Measurements from ENCODE around the gene ADGB. TPM values are rescaled to one million over a fixed set of nuclear protein-coding genes. Genes with fewer than 3 reads are reported as not detected.

Gene ADGB
- total RNA-seq, 1 donor from 2014 or later, result 6.2 TPM

- intact Hi-C loops (cut with DNase I), result no loop called here
- no peak for TF ChIP-seq CTCF (IDR thresholded peaks at IDR 0.05)
- H3K27ac ChIP-seq, result no peak overlapping the region
- no peak for DNase-seq
- no peak for ATAC-seq
- no peaks in the 10 kb centered on the region for H3K4me1 ChIP-seq
- no peak overlapping the region for H3K4me3 ChIP-seq
- H3K9me3 ChIP-seq, result no peaks in the 10 kb centered on the region
- H3K27me3 ChIP-seq (ENCODE audit: low read depth), result no peaks in the 10 kb centered on the region
- H3K36me3 ChIP-seq, result no peaks in the 10 kb centered on the region
These were observed 58.7 kb downstream of the ADGB start for GRCh38 chr6:146657432-146657831.

GRCh38 chr6:146664871-146665360, 66.1 kb downstream of the ADGB start:
- no peak for ATAC-seq
- intact Hi-C loops (cut with DNase I), result no loop called here
- Histone ChIP-seq H3K4me1 (no peaks in the 10 kb centered on the region), H3K4me3 (no peak overlapping the region), H3K36me3 (no peaks in the 10 kb centered on the region), H3K27ac (no peak overlapping the region), H3K9me3 (no peaks in the 10 kb centered on the region), H3K27me3 (ENCODE audit: low read depth) (no peaks in the 10 kb centered on the region)
- DNase-seq, result no peak
- TF ChIP-seq CTCF (IDR thresholded peaks at IDR 0.05), result no peak

- Histone ChIP-seq H3K9me3 (no peaks in the 10 kb centered on the region), H3K4me1 (no peaks in the 10 kb centered on the region), H3K36me3 (no peaks in the 10 kb centered on the region), H3K27me3 (ENCODE audit: low read depth) (no peaks in the 10 kb centered on the region), H3K27ac (no peak overlapping the region), H3K4me3 (no peak overlapping the region)
- no peak for DNase-seq
- intact Hi-C loops (cut with DNase I), result no loop called here
- no peak for TF ChIP-seq CTCF (IDR thresholded peaks at IDR 0.05)
- ATAC-seq, result no peak
These were observed 68.1 kb downstream of the ADGB start for GRCh38 chr6:146666909-146667308.

- Histone ChIP-seq H3K4me3 (no peak overlapping the region), H3K36me3 (no peaks in the 10 kb centered on the region), H3K4me1 (no peaks in the 10 kb centered on the region), H3K27me3 (ENCODE audit: low read depth) (no peaks in the 10 kb centered on the region), H3K27ac (no peak overlapping the region), H3K9me3 (no peaks in the 10 kb centered on the region)
- DNase-seq (no peak), ATAC-seq (no peak)
- TF ChIP-seq CTCF (IDR thresholded peaks at IDR 0.05), result no peak
- intact Hi-C loops (cut with DNase I), result no loop called here
These were observed 71.4 kb downstream of the ADGB start for GRCh38 chr6:146670161-146670560.

GRCh38 chr6:146673069-146673468, 74.3 kb downstream of the ADGB start:
- Histone ChIP-seq H3K36me3 (no peaks in the 10 kb centered on the region), H3K27ac (no peak overlapping the region), H3K4me3 (no peak overlapping the region), H3K9me3 (no peaks in the 10 kb centered on the region), H3K4me1 (no peaks in the 10 kb centered on the region), H3K27me3 (ENCODE audit: low read depth) (no peaks in the 10 kb centered on the region)
- intact Hi-C loops (cut with DNase I), result no loop called here
- no peak for TF ChIP-seq CTCF (IDR thresholded peaks at IDR 0.05)
- ATAC-seq, result no peak
- DNase-seq, result no peak

GRCh38 chr6:146679386-146679785, 80.6 kb downstream of the ADGB start:
- Histone ChIP-seq H3K4me3 (no peak overlapping the region), H3K36me3 (no peaks in the 10 kb centered on the region), H3K27me3 (ENCODE audit: low read depth) (no peaks in the 10 kb centered on the region), H3K27ac (no peak overlapping the region), H3K4me1 (no peaks in the 10 kb centered on the region), H3K9me3 (no peaks in the 10 kb centered on the region)
- TF ChIP-seq CTCF (IDR thresholded peaks at IDR 0.05), result no peak
- ATAC-seq (no peak), DNase-seq (no peak)
- intact Hi-C loops (cut with DNase I), result no loop called here

All from lower lobe of right lung (tissue), 2 donors.